22Rv1 (cell line): ENCODE results near the gene IL17RB.

ENCODE experiments used
- ZFX ChIP-seq: fragments of 450-650 bp; IDR thresholded peaks from 2 replicates; pipeline ENCODE4 v1.6.1; 2017; ENCODE audit warnings: antibody characterized with exemption, borderline replicate concordance
- TF ChIP-seq, protein P1 (sequence below): fragments of 450-650 bp; IDR thresholded peaks from 2 replicates; pipeline ENCODE4 v1.5.1; 2017; ENCODE audit warnings: mild to moderate bottlenecking

DNA sequence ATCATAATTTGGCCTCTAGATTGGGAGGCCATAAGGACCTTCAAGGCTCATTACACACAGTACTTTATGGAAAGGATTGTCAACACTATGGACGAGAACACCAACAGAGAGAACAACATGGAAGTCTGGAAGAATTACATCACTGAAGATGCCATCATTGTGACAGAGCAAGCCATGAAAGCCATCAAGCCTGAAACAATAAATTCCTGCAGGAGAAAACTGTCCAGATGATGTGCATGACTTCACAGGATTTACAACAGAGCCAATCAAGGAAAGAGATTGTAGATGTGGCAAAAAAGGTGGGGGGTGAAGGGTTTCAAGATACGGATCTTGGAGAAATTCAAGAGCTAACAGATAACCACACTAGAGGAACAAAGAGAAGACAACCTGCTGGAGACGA, 15.9 kb downstream of the IL17RB start:
- TF ChIP-seq, protein P1, sequence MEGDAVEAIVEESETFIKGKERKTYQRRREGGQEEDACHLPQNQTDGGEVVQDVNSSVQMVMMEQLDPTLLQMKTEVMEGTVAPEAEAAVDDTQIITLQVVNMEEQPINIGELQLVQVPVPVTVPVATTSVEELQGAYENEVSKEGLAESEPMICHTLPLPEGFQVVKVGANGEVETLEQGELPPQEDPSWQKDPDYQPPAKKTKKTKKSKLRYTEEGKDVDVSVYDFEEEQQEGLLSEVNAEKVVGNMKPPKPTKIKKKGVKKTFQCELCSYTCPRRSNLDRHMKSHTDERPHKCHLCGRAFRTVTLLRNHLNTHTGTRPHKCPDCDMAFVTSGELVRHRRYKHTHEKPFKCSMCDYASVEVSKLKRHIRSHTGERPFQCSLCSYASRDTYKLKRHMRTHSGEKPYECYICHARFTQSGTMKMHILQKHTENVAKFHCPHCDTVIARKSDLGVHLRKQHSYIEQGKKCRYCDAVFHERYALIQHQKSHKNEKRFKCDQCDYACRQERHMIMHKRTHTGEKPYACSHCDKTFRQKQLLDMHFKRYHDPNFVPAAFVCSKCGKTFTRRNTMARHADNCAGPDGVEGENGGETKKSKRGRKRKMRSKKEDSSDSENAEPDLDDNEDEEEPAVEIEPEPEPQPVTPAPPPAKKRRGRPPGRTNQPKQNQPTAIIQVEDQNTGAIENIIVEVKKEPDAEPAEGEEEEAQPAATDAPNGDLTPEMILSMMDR, result no peak
- TF ChIP-seq ZFX, result no peak
